Thyroid gland (tissue), 4 donors: Measurements from ENCODE around the gene KSR1.

Experiments used
- CTCF ChIP-seq, 6 experiments: fragments of 200-600 bp in 3 of 6; fragments of 450-650 bp in 3 of 6; sonication (generic) in 3 of 6; IDR thresholded peaks; one replicate each; pipeline ENCODE4 v1.5.1; 2016 to 2019; ENCODE audit warnings: antibody characterized with exemption in 6 of 6, mild to moderate bottlenecking in 2 of 6, inconsistent platforms in 1 of 6, moderate library complexity in 1 of 6
- POLR2A ChIP-seq, 2 donors: fragments of 450-650 bp; IDR thresholded peaks; one replicate each; pipeline ENCODE4 v1.6.1; 2017; ENCODE audit warnings: antibody characterized with exemption in 2 of 2, mild to moderate bottlenecking in 2 of 2, moderate library complexity in 1 of 2

GRCh38 chr17:27413315-27413714, 42.9 kb upstream of the KSR1 start:
- no peak for TF ChIP-seq CTCF (IDR thresholded peaks at IDR 0.05)
- no peak for TF ChIP-seq POLR2A (IDR thresholded peaks at IDR 0.05)
